ENCODE results near the gene TEX261. TPM values are rescaled to one million over a fixed set of nuclear protein-coding genes. Genes with fewer than 3 reads are reported as not detected.
"Not testable (repeated sequence)": the region's sequence is repeated elsewhere in the genome, so short reads cannot be mapped to it uniquely, and the experiment has no call there.

Gene TEX261
- total RNA-seq (2014; rRNA removed; shearing (Covaris generic)): 85.3 and 90.9 TPM in 2 replicates

GRCh38 chr2:70994699-70995425 is at the start of gene TEX261:
Gene TEX261 (minus strand): TSS chr2:70994873. CDS start chr2:70994757, 116 bp downstream.
- H3K9me3 ChIP-seq (replicated peaks): no peaks in the 10 kb centered on the region
- H3K27ac ChIP-seq: peak within 1 kb of the TSS; percentile 22; the same call in 1 of the 2 replicates
- peaks cover 7% of the 10 kb centered on the region; the same call in 1 of the 2 replicates for H3K4me1 ChIP-seq
- DNase-seq: peak; percentile 94 to 95
- H3K4me3 ChIP-seq: peak within 1 kb of the TSS; percentile 89
- H3K36me3 ChIP-seq: peaks cover 4% of the 10 kb centered on the region; the same call in 1 of the 2 replicates
- no peaks in the 10 kb centered on the region for H3K27me3 ChIP-seq

- H3K36me3 ChIP-seq: no peaks in the 10 kb centered on the region
These were observed 49.1 kb upstream of the TEX261 start for GRCh38 chr2:71043531-71044407.

DNA sequence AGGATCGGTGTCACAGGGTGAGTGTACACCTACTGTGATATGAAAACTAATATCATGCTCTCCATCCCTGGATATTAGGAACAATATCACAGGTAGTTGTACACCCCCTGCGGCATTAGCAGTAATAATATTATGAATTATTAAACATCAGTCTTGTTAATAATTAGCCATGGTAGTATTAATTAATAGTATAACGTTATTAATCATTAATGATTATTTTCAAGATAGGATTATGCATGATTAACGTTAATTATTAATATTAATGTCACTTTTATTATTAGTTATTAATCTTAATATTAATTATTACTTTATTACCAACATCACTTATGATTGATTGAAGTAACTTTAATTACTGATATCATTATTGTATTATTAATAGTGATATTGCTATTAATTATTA is 47.6 kb upstream of the TEX261 start:
- DNase-seq: no peak
- Histone ChIP-seq H3K9me3 (replicated peaks) (peaks cover 8% of the 10 kb centered on the region), H3K4me3 (no peak overlapping the region), H3K4me1 (no peaks in the 10 kb centered on the region), H3K36me3 (no peaks in the 10 kb centered on the region), H3K27ac (no peak overlapping the region), H3K27me3 (no peaks in the 10 kb centered on the region)

More at GRCh38 chr2:71043531-71044407, 49.1 kb upstream of the TEX261 start:
- Histone ChIP-seq H3K27ac (no peak overlapping the region), H3K4me1 (no peaks in the 10 kb centered on the region), H3K4me3 (no peak overlapping the region), H3K27me3 (no peaks in the 10 kb centered on the region; the same call in 1 of the 2 replicates), H3K9me3 (replicated peaks) (peaks cover 8% of the 10 kb centered on the region)
- DNase-seq: no peak

- H3K9me3 ChIP-seq (replicated peaks); H3K4me3 ChIP-seq; H3K4me1 ChIP-seq; H3K27me3 ChIP-seq; DNase-seq; H3K27ac ChIP-seq; H3K36me3 ChIP-seq: not testable (repeated sequence)
These were observed 41.6 kb upstream of the TEX261 start for GRCh38 chr2:71036296-71036695.

- DNase-seq; H3K4me1 ChIP-seq; H3K27ac ChIP-seq; H3K4me3 ChIP-seq; H3K36me3 ChIP-seq; H3K9me3 ChIP-seq (replicated peaks); H3K27me3 ChIP-seq: not testable (repeated sequence)
These were observed 29.0 kb upstream of the TEX261 start for GRCh38 chr2:71023553-71024243.

DNA sequence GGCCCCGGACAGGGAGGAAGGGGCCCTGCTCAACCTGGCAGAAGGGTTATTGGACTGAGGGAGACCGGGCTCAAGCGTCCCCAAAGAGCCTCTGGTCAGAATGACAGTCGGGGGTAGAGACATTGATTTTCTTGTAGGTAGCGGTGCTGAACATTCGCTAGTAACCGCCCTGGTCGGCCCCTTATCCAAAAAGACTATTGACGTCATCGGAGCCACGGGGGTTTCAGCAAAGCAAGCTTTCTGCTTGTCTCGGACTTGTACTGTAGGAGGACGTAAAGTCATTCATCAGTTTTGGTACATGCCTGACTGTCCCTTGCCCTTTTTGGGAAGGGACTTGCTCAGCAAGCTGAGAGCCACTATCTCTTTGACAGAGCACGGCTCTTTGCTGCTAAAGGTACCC is 26.7 kb upstream of the TEX261 start:
- H3K9me3 ChIP-seq (replicated peaks); H3K4me3 ChIP-seq; H3K36me3 ChIP-seq; H3K27me3 ChIP-seq; DNase-seq; H3K27ac ChIP-seq; H3K4me1 ChIP-seq: not testable (repeated sequence)

- H3K4me1 ChIP-seq; DNase-seq; H3K27ac ChIP-seq; H3K4me3 ChIP-seq; H3K9me3 ChIP-seq (replicated peaks); H3K36me3 ChIP-seq; H3K27me3 ChIP-seq: not testable (repeated sequence)
These were observed 25.3 kb upstream of the TEX261 start for GRCh38 chr2:71019989-71020388.

DNA sequence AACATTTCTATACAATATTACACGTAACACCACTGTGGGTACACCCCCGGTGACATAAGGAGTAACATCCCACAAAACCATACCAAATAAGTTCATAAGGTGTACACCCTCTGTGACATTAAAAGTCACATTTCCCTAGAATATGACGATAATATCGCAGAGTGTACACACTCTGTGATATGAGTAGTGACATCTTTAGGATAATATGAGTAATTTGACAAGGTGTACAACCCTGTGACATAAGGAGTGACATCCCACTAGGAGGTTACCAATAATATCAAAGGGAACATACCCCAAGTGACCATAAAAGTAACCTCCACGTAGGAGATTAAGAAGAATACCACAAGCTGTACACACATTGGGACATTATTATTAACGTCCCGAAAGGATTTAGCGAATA is 24.0 kb upstream of the TEX261 start:
- Histone ChIP-seq H3K36me3 (no peaks in the 10 kb centered on the region), H3K4me1 (no peaks in the 10 kb centered on the region), H3K27ac (no peak overlapping the region), H3K9me3 (replicated peaks) (peaks cover 7% of the 10 kb centered on the region; the same call in 1 of the 2 replicates), H3K27me3 (no peaks in the 10 kb centered on the region), H3K4me3 (no peak overlapping the region)
- DNase-seq: no peak

DNA sequence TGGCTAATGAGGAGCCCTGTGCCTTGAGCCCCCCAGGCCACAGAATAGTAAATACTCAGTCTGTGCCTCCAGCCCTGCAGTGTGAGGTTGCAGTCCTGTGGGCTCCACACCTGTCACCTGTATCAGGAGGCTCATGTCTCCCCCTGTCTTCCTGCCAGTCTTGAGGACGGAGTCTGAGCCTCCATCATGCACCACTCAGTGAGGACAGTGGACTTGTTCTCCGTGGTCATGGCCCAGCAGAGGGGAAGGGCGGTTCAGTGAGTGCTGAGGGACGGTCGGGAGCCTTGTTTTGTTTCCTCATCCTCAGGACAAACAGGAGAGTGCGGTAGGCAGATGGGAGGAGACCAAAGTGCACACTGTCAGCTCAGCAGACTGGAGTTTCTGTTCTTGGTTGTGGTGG is 17.1 kb upstream of the TEX261 start:
- not testable (repeated sequence) for H3K27me3 ChIP-seq; H3K9me3 ChIP-seq (replicated peaks); H3K27ac ChIP-seq; H3K4me1 ChIP-seq; H3K36me3 ChIP-seq; H3K4me3 ChIP-seq; DNase-seq

- no peak for DNase-seq
- H3K4me1 ChIP-seq: no peaks in the 10 kb centered on the region
- no peak overlapping the region for H3K4me3 ChIP-seq
- H3K36me3 ChIP-seq: no peaks in the 10 kb centered on the region
- no peak overlapping the region for H3K27ac ChIP-seq
- no peaks in the 10 kb centered on the region for H3K9me3 ChIP-seq (replicated peaks)
- H3K27me3 ChIP-seq: no peaks in the 10 kb centered on the region
These were observed 13.7 kb upstream of the TEX261 start for GRCh38 chr2:71008342-71008741.

DNA sequence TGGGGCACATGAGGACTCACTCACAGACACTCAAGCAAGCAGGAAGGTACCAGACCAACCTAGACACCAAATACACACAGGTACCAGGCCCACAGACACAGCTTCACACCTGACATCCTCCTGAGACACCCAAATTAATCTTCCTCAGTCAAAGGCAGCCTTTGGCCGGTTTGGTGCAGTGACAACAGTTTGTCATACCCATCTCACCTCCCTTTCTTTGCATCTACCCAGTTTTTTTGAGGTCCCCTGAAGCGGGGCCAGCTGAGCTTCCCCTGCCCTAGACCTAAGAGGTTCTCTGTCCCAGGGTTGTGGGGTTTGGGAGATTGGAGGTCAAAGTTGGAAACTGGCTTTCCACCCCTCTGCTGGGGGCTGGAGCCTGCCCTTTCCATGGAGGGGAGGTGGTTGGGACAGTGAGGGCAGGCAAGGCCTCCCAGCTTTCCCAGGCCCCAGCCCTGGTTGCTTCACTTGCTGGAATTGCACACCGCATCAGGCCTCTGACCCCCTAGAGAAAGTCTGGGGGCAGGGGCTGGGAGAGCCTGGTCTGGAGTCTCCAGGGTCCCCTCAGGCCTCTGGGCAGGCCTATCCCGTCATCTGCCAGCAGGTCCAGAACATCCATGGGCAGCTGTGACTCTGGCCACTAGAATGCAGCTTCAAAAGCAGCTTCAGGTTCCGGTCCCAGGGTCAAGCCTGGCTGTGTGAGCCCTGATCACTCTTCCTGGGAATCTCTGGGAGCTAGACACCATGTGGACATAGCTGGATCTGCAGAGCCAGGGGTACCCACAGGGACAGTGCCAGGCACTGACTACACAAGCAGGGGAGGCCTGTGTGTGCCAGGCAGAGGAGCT is 12.5 kb upstream of the TEX261 start:
- Histone ChIP-seq H3K36me3 (no peaks in the 10 kb centered on the region), H3K9me3 (replicated peaks) (no peaks in the 10 kb centered on the region), H3K4me3 (no peak overlapping the region), H3K27me3 (no peaks in the 10 kb centered on the region), H3K27ac (no peak overlapping the region), H3K4me1 (no peaks in the 10 kb centered on the region)
- DNase-seq: no peak

GRCh38 chr2:71006323-71006722 is 11.7 kb upstream of the TEX261 start:
- Histone ChIP-seq H3K4me1 (no peaks in the 10 kb centered on the region), H3K9me3 (replicated peaks) (no peaks in the 10 kb centered on the region), H3K4me3 (no peak overlapping the region), H3K27ac (no peak overlapping the region), H3K36me3 (no peaks in the 10 kb centered on the region), H3K27me3 (no peaks in the 10 kb centered on the region)
- no peak for DNase-seq

DNA sequence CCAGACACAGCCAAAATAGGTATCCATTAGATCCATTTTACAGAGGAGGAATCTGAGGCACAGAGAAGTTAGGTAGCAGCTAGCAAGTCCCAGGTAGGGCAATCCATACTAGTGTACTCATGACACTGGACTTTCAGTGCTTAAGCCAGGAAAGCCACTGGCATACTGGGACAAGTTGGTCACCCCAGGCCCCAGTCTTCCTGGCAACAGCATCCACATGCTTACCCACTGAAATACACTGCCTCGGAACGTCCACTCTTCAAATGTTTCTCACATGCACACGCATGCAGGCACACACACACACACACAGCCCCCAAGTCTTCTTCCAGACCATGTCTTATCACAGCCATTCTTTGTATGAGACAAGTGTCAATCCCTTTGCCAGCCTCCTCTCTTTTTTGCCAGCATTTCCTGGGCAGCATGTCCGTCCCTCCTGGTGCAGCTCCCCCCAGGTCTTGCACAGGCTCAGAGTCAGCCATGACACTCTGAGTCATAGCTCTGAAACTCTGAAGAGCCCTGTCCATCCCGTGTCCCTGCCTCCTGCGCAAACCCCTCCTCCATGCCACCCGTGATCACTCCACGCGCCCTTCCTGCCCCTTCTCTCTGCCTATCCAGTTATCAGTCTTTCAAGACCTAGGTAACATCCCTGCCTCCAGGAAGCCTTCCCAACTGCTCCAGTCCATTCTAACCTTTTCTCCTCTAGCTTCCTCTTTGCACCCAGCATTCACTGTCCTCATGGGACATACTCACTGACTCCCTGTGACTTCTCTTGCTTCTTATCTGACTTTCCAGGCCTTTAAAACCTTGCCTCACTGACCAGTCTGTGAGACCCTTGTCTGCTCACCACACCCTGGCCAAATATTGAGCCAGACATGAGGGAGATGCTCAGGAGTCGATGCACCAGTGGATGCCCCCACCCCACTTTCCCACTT is 10.9 kb upstream of the TEX261 start:
- Histone ChIP-seq H3K27me3 (no peaks in the 10 kb centered on the region), H3K4me1 (no peaks in the 10 kb centered on the region), H3K4me3 (no peak overlapping the region), H3K9me3 (replicated peaks) (no peaks in the 10 kb centered on the region), H3K27ac (no peak overlapping the region), H3K36me3 (no peaks in the 10 kb centered on the region)
- DNase-seq: no peak

All from SJCRH30 (cell line).